SK-N-SH (cell line): ENCODE data around the gene SYT6. TPM values are rescaled to one million over a fixed set of nuclear protein-coding genes. Genes with fewer than 3 reads are reported as not detected.

Experiments
- CTCF ChIA-PET: fragments of 300-600, 350-600 bp; formaldehyde crosslinking; extraction: SDS; loops from one replicate; lab custom pipeline; 2021; lab: Yijun Ruan, JAX
- POLR2A ChIA-PET: fragments of 350-600 bp; sonication (Branson Sonifier 250); formaldehyde crosslinking; extraction: SDS; loops from one replicate; lab custom pipeline; 2020; ENCODE audit warnings: antibody characterized with exemption, inconsistent platforms; lab: Yijun Ruan, JAX
- DNase-seq: peaks from one replicate; pipeline ENCODE4 v3.0.0; 2012
- H2AFZ ChIP-seq: fragments of 200-600 bp; sonication (generic); 2 replicates; pipeline ENCODE4 v1.8.1; 2016; ENCODE audit warnings: antibody characterized with exemption, mild to moderate bottlenecking, low read depth
- H3F3A ChIP-seq: fragments of 200-600 bp; sonication (generic); replicated peaks from 2 replicates; pipeline ENCODE3; 2016; ENCODE audit warnings: antibody characterized with exemption, mild to moderate bottlenecking; ENCODE audit not compliant: insufficient read depth
- H3K27ac ChIP-seq, 2 experiments: fragments of 200-500 bp in 1 of 2; fragments of 200-600 bp in 1 of 2; sonication (Bioruptor generic) in 1 of 2; sonication (generic), shearing (Covaris generic) in 1 of 2; 2 replicates each; pipeline versions ENCODE4 v1.5.1 to v1.6.1; 2014 to 2016; ENCODE audit warnings: low read depth in 2 of 2, inconsistent platforms in 1 of 2, low read length in 1 of 2, mild to moderate bottlenecking in 1 of 2, mixed read lengths in 1 of 2
- H3K27me3 ChIP-seq: fragments of 200-600 bp; sonication (generic), shearing (Covaris generic); 2 replicates; pipeline ENCODE4 v1.6.1; 2016; ENCODE audit warnings: mixed run types; ENCODE audit not compliant: insufficient read depth
- H3K36me3 ChIP-seq, 2 experiments: fragments of 200-500 bp in 1 of 2; fragments of 200-600 bp in 1 of 2; sonication (Bioruptor generic) in 1 of 2; sonication (generic) in 1 of 2; replicated peaks in 1 of 2; 2 replicates each; pipeline versions ENCODE3 to v1.5.1; 2014 to 2016; ENCODE audit warnings: low read length in 1 of 2, mild to moderate bottlenecking in 1 of 2; ENCODE audit not compliant: insufficient read depth in 2 of 2, control insufficient read depth in 1 of 2
- H3K4me1 ChIP-seq, 2 experiments: fragments of 200-500 bp in 1 of 2; fragments of 200-600 bp in 1 of 2; sonication (Bioruptor generic) in 1 of 2; sonication (generic), shearing (Covaris generic) in 1 of 2; 2 replicates each; pipeline versions ENCODE4 v1.5.1 to v1.6.1; 2014 to 2016; ENCODE audit warnings: low read depth in 1 of 2, low read length in 1 of 2, mixed run types in 1 of 2; ENCODE audit not compliant: insufficient read depth in 2 of 2, control insufficient read depth in 1 of 2
- H3K4me2 ChIP-seq: fragments of 200-600 bp; sonication (generic), shearing (Covaris generic); 2 replicates; pipeline ENCODE4 v1.6.1; 2017; ENCODE audit warnings: mixed run types
- H3K4me3 ChIP-seq, 2 experiments: fragments of 200-500 bp in 1 of 2; fragments of 200-600 bp in 1 of 2; sonication (Bioruptor generic) in 1 of 2; sonication (generic), shearing (Covaris generic) in 1 of 2; 2 replicates each; pipeline versions ENCODE4 v1.5.1 to v1.8.1; 2014 to 2016; ENCODE audit warnings: low read depth in 2 of 2, inconsistent platforms in 1 of 2, low read length in 1 of 2, mild to moderate bottlenecking in 1 of 2, mixed read lengths in 1 of 2, moderate library complexity in 1 of 2
- H3K79me2 ChIP-seq: fragments of 200-600 bp; sonication (generic); 2 replicates; pipeline ENCODE4 v1.8.1; 2017; ENCODE audit warnings: mild to moderate bottlenecking; ENCODE audit not compliant: insufficient read depth
- H3K9ac ChIP-seq: fragments of 200-600 bp; sonication (generic); 2 replicates; pipeline ENCODE4 v1.6.1; 2017; ENCODE audit warnings: mixed run types
- H3K9me2 ChIP-seq: fragments of 200-600 bp; sonication (generic); 2 replicates; pipeline ENCODE4 v1.6.1; 2017; ENCODE audit warnings: mixed run types
- H3K9me3 ChIP-seq: fragments of 200-600 bp; sonication (generic); 2 replicates; pipeline ENCODE4 v1.6.1; 2017; ENCODE audit warnings: mixed run types, mild to moderate bottlenecking, moderate library complexity
- H4K20me1 ChIP-seq: fragments of 200-600 bp; sonication (generic); 2 replicates; pipeline ENCODE4 v1.6.1; 2017; ENCODE audit warnings: mild to moderate bottlenecking, mixed run types; ENCODE audit not compliant: insufficient read depth
- CHD2 ChIP-seq: fragments of 150-350 bp; IDR thresholded peaks from 2 replicates; pipeline ENCODE4 v1.6.1; 2018; ENCODE audit warnings: low read length; ENCODE audit not compliant: partially characterized antibody
- ELF1 ChIP-seq: IDR thresholded peaks from 2 replicates; pipeline ENCODE4 v1.4.0; 2012
- JUND ChIP-seq: IDR thresholded peaks from 2 replicates; pipeline ENCODE4 v1.4.0; 2012
- NFIC ChIP-seq: IDR thresholded peaks from 2 replicates; pipeline ENCODE4 v1.4.0; 2012; ENCODE audit warnings: borderline replicate concordance
- NRF1 ChIP-seq: IDR thresholded peaks from 2 replicates; pipeline ENCODE4 v1.6.1; 2012; ENCODE audit warnings: low read depth, mild to moderate bottlenecking, low read length
- RCOR1 ChIP-seq: fragments of 150-350 bp; IDR thresholded peaks from 2 replicates; pipeline ENCODE4 v1.6.1; 2017; ENCODE audit warnings: antibody characterized with exemption, low read length
- RFX5 ChIP-seq: IDR thresholded peaks from 2 replicates; pipeline ENCODE4 v1.6.1; 2012; ENCODE audit warnings: mild to moderate bottlenecking, improper control_type of control experiment, low read length
- RXRA ChIP-seq: IDR thresholded peaks from 2 replicates; pipeline ENCODE4 v1.4.0; 2012; ENCODE audit warnings: low read depth, mild to moderate bottlenecking, borderline replicate concordance
- TCF12 ChIP-seq: IDR thresholded peaks from 2 replicates; pipeline ENCODE4 v1.4.0; 2012
- USF2 ChIP-seq: fragments of 150-350 bp; IDR thresholded peaks from 2 replicates; pipeline ENCODE4 v1.6.1; 2017; ENCODE audit warnings: antibody characterized with exemption, low read length, low read depth, borderline replicate concordance
- ZBTB33 ChIP-seq: IDR thresholded peaks from 2 replicates; pipeline ENCODE4 v1.4.0; 2012; ENCODE audit warnings: low read depth, borderline replicate concordance
- WGBS: methylation state at CpG from one replicate; pipeline ENCODE4 v1.1.6; 2017; ENCODE audit warnings: low lambda C conversion rate; 5-methylcytosine and 5-hydroxymethylcytosine counted together
- polyA plus RNA-seq, 3 experiments: library from polyadenylated mRNA; depleted of rRNA; stranded (reverse); fragments of >200 nt; gene quantifications; 2 replicates each; pipeline ENCODE4 v1.2.3, GENCODE V29; 2012

Gene SYT6
- polyA plus RNA-seq, 1 of the 3 experiments (the other 2 are of a cell fraction), result not detected

- H3F3A ChIP-seq, result no peaks in the 10 kb centered on the region
- CTCF ChIA-PET, result no interaction called here
- no peak overlapping the region for H3K4me3 ChIP-seq
- no peaks in the 10 kb centered on the region for H3K79me2 ChIP-seq
- TF ChIP-seq RFX5 (no peak), NFIC (no peak)
- no peaks in the 10 kb centered on the region for H3K36me3 ChIP-seq
- no peak overlapping the region for H3K27ac ChIP-seq
- H3K9me3 ChIP-seq, result no peaks in the 10 kb centered on the region
- no peaks in the 10 kb centered on the region for H3K4me1 ChIP-seq
- H4K20me1 ChIP-seq, result no peaks in the 10 kb centered on the region
- WGBS, result 58% methylated on average over 5 of the region's 5 CpGs
- POLR2A ChIA-PET, result no interaction called here
- H3K4me2 ChIP-seq, result no peak overlapping the region
- H3K9ac ChIP-seq, result no peak overlapping the region
- DNase-seq, result no peak
- H2AFZ ChIP-seq, result no peak overlapping the region
- no peaks in the 10 kb centered on the region; the same call in 1 of the 2 replicates for H3K27me3 ChIP-seq
- H3K9me2 ChIP-seq, result no peaks in the 10 kb centered on the region
Observed at GRCh38 chr1:114180742-114181141, 27.1 kb upstream of the SYT6 start.

GRCh38 chr1:114178936-114179335 lies 25.3 kb upstream of the SYT6 start:
- Histone ChIP-seq H4K20me1 (no peaks in the 10 kb centered on the region), H3K9ac (no peak overlapping the region), H3K4me1 (no peaks in the 10 kb centered on the region), H3F3A (no peaks in the 10 kb centered on the region), H2AFZ (no peak overlapping the region), H3K79me2 (no peaks in the 10 kb centered on the region), H3K27ac (no peak overlapping the region), H3K27me3 (peaks cover 8% of the 10 kb centered on the region; the same call in 1 of the 2 replicates), H3K36me3 (no peaks in the 10 kb centered on the region), H3K4me3 (no peak overlapping the region), H3K4me2 (no peak overlapping the region), H3K9me3 (no peaks in the 10 kb centered on the region), H3K9me2 (no peaks in the 10 kb centered on the region)
- ChIA-PET CTCF (no interaction called here), POLR2A (no interaction called here)
- TF ChIP-seq RCOR1 (no peak), TCF12 (no peak), JUND (no peak), NFIC (no peak), ELF1 (no peak), CHD2 (no peak), RXRA (no peak)
- no peak for DNase-seq
- 13% methylated on average over 2 of the region's 2 CpGs for WGBS

- H3K36me3 ChIP-seq, result no peaks in the 10 kb centered on the region
- H3K27me3 ChIP-seq, result peaks cover 11% of the 10 kb centered on the region; the same call in 1 of the 2 replicates
- no peak overlapping the region for H3K4me3 ChIP-seq
- no peak overlapping the region for H3K9ac ChIP-seq
- POLR2A ChIA-PET, result no interaction called here
- H3K4me1 ChIP-seq, result no peaks in the 10 kb centered on the region
- no peak overlapping the region for H3K27ac ChIP-seq
- CTCF ChIA-PET, result interaction anchor here (0.9 to 1.4 kb wide), 3 partner anchors 10 to 106 kb away, joined by 3 to 4 read pairs (median 3); no protein-coding TSS in a partner anchor
- H3F3A ChIP-seq, result no peaks in the 10 kb centered on the region
- no peaks in the 10 kb centered on the region for H3K9me2 ChIP-seq
- H3K9me3 ChIP-seq, result no peaks in the 10 kb centered on the region
- no peak overlapping the region for H3K4me2 ChIP-seq
- no peak for TF ChIP-seq NRF1
- TF ChIP-seq RXRA, result no peak
- TF ChIP-seq CHD2, result no peak
- TF ChIP-seq USF2, result no peak
- TF ChIP-seq ZBTB33, result no peak
- no peak for TF ChIP-seq RFX5
- TF ChIP-seq ELF1, result no peak
- no peaks in the 10 kb centered on the region for H3K79me2 ChIP-seq
- no peak for DNase-seq
- H2AFZ ChIP-seq, result no peak overlapping the region
- no peaks in the 10 kb centered on the region for H4K20me1 ChIP-seq
Observed at GRCh38 chr1:114177282-114177681, 23.6 kb upstream of the SYT6 start.
